Adrenal gland (tissue), 5 donors: Measurements from ENCODE around the gene TSHZ2.

Source experiments
- POLR2A ChIP-seq, 2 donors: fragments of 450-650 bp; IDR thresholded peaks; one replicate each; pipeline ENCODE4 v1.6.1; 2017; ENCODE audit warnings: antibody characterized with exemption in 2 of 2, mild to moderate bottlenecking in 2 of 2, moderate library complexity in 1 of 2
- TF ChIP-seq, protein P1 (sequence below), 6 experiments: fragments of 450-650 bp in 4 of 6; fragments of 200-600 bp in 2 of 6; sonication (generic) in 1 of 6; IDR thresholded peaks; 1 replicate in 5 of 6; 2 replicates in 1 of 6; pipeline versions ENCODE4 v1.5.1 to v1.8.0; 2016 to 2021; ENCODE audit warnings: antibody characterized with exemption in 6 of 6, mild to moderate bottlenecking in 2 of 6, moderate library complexity in 1 of 6
- donor health status: DM: no; HTN: no; CAD: no.

DNA sequence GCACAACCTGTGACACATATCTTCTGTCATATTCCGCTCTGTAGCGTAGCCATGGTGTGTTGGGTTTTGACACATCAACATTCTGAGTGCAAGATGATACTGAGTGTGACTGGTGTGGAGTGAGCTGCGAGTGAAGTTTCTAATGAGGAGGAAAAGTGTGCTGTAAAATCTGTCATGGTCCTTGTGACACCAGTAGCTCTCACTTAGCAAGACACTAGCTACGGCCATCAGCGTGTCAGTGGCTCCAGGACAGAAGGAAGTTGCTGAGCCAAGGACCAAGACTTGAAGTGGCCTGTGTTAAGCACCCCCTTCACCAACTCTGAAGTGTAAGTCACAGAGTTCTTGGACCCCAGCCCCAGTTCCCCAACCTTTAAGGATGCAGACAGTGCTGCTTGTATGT is 72.1 kb downstream of the TSHZ2 start:
- TF ChIP-seq, protein P1, sequence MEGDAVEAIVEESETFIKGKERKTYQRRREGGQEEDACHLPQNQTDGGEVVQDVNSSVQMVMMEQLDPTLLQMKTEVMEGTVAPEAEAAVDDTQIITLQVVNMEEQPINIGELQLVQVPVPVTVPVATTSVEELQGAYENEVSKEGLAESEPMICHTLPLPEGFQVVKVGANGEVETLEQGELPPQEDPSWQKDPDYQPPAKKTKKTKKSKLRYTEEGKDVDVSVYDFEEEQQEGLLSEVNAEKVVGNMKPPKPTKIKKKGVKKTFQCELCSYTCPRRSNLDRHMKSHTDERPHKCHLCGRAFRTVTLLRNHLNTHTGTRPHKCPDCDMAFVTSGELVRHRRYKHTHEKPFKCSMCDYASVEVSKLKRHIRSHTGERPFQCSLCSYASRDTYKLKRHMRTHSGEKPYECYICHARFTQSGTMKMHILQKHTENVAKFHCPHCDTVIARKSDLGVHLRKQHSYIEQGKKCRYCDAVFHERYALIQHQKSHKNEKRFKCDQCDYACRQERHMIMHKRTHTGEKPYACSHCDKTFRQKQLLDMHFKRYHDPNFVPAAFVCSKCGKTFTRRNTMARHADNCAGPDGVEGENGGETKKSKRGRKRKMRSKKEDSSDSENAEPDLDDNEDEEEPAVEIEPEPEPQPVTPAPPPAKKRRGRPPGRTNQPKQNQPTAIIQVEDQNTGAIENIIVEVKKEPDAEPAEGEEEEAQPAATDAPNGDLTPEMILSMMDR (IDR thresholded peaks at IDR 0.05), result no peak
- TF ChIP-seq POLR2A (IDR thresholded peaks at IDR 0.05), result no peak
